ENCODE measurements around the gene PTPRN2.

PTPRN2 gene

DNA sequence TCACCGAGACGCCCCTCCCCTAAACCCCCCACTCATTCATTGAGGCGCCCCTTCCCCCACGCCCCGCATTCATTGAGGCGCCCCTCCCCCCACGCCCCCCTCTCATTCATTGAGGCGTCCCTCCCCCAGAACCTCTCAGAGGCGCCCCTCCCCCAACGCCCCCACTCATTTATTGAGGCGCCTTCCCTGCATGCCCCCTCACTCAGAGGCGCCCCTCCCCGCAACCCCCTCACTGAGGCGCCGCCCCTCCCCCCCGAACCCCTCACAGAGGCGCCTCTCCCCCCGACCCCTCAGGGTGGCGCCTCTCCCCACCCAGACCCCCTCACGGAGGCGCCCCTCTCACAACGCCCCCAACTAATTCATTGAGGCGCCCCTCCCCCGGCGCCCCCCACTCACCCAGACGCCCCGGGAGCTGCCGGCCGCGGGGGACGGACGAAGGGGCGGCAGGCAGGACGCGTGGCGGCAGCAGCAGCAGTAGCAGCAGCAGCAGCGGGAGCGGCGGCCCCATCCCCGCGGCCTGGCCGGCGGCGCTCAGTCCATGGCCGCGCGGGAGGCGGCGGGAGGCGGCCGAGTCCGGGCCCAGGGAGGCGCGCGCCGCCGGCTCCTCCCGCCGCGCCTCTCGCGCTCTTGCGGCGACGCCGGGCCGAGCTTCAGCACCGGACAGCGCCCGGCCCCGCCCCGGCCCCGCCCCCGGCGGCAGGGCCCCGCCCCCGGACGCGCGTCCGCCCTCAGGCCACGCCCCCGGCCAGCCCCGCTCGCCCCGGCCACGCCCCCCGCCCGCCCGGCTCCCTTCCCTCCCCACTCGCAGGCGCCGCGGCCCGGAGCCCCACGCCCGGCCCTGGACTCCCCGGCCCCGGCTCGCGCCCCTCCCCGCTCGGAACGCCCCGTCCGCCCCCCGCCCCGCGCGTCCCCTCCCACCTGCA is at the start of gene PTPRN2:
TSS of gene PTPRN2 (minus strand) at position 662 of the 923 bp plus-strand sequence.
- TF ChIP-seq GATA2 (IDR thresholded peaks at IDR 0.05; ENCODE audit: low read depth, low read length) (no peak), GATA3 (IDR thresholded peaks at IDR 0.05; ENCODE audit: low read depth, low read length) (no peak)

DNA sequence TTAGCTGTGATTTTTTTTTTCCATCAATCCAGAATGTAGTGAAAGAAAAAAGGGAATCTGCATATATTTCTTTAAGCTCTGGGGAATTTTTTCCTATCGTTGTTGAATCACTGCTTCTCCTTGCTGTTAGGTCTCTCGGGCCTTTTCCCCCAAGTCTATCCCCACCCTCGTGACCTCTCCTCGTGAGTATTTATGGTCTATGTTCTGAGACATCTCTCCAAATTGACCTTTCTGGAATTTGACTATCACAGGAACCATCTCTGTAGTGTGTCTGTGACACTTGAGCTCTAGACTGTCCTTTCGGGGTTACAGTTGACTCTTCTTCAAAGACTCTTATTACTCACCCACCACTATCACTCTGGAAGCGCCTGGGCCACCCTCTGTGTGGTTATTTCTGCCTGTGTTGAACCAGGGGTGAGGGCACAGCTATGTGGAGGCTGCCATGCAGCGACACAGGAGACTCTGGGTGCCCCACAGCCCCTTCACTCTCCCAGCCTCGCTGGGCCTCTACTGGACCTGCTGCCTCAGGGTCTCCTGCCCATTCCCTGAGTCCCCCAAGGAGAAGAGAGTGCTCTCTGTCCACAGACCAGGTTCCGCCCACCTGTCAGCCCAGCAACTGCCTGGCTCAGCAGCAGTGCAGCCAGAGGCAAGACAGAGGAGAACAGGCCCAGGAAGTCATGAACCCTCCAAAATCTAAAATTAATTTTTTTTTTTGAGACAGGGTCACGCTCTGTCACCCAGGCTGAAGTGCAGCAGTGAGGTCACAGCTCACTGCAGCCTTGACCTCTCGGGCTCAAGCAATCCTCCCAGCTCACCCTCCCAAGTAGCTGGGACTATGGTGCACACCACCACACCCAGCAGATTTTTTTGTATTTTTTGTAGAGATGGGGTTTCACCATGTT is 45.7 kb upstream of the PTPRN2 start:
- TF ChIP-seq GATA3 (IDR thresholded peaks at IDR 0.05; ENCODE audit: low read depth, low read length) (no peak), GATA2 (IDR thresholded peaks at IDR 0.05; ENCODE audit: low read depth, low read length) (no peak)

DNA sequence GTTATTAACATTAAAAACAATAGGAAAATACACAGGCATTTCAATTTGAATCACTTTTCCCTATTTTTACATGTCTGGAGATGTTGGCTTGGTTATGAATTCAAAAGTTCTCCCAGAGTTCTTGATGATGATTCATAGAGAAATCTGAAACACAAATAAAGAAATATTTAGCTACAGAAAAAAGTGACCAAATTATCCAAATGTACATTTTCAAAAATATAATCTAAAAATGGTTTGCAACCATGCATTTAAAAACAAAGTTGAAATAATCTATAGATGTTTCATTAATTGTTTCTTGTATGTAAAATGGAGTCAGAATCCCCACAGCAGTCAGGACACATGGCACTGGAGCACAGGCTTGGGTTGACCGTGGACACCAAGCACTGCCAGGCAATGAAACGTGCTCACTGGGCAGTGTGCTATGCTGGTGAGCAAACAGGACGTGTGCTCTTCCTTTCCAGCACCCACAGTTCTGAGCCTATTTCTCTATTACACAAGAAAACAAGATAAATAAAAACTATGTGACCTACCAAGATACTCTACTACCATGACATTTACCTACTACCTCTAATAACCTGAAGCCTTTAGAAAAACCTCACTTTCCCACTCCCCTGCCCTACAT is 44.1 kb upstream of the PTPRN2 start:
- no peak for TF ChIP-seq GATA2 (IDR thresholded peaks at IDR 0.05; ENCODE audit: low read depth, low read length)
- TF ChIP-seq GATA3 (IDR thresholded peaks at IDR 0.05; ENCODE audit: low read depth, low read length): no peak

DNA sequence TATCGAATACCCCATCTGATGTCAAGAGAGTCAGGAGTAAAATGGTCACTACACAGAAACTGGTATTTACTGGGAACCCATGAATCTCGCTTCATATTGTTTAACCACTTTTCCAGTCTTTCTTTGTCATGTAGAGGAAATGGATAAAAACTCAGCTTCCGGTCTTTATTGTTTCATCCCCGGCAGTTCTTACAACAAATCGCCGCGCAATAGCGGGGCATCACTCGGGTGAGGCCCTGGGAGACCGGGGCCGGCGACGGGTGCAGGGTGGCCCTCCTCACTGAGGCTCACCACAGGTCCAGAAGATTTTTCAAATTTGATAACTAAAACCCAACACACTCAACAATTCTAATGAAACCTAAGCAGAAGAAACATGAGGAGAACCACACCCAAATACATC is 35.6 kb upstream of the PTPRN2 start:
- TF ChIP-seq GATA3 (IDR thresholded peaks at IDR 0.05; ENCODE audit: low read depth, low read length) (no peak), GATA2 (IDR thresholded peaks at IDR 0.05; ENCODE audit: low read depth, low read length) (no peak)

DNA sequence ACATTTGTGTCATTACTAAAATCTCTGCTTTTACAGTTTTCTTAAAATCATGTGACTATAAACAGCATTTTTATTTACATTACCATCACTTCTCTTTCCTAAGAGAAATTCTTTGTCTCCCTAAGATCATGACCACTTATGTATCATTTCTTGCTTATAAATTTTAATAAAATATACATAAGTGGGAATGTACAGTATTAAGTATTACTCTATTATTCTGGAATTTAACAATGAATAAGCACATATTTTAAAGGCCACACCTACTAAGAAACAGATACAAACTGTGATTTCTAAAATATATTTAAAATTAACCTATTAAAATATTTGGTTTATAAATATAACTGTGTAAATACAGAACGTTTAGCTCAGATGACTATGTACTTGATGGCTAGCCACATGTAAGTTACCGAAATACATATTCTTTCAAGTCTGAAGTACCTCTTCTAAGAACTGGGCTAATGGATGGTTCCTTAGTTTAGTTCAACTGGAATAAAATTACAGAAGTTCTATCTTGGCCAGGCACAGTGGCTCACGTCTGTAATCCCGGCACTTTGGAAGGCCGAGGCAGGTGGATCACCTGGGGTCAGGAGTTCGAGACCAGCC is 33.3 kb upstream of the PTPRN2 start:
- no peak for TF ChIP-seq GATA2 (IDR thresholded peaks at IDR 0.05; ENCODE audit: low read depth, low read length)

DNA sequence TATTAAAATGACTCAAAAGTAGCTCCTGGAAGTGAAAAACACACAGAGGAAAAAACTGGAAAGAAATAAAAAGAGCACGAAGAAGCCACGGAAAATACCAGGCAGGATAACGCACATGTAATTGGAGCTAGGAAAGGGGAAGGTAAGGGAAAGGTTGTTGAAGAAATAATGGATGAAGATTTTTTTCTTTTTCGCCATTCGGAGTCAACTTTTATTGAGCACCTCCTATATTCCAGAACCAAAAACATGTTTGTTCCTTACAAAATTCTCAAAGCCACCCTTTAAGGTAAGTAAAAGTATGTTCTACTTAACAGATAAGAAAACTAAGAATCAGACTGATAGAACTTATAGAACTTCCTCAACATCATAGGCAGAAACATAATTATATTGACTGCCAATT is 32.8 kb upstream of the PTPRN2 start:
- TF ChIP-seq GATA2 (IDR thresholded peaks at IDR 0.05; ENCODE audit: low read depth, low read length): no peak
- TF ChIP-seq GATA3 (IDR thresholded peaks at IDR 0.05; ENCODE audit: low read depth, low read length): no peak

DNA sequence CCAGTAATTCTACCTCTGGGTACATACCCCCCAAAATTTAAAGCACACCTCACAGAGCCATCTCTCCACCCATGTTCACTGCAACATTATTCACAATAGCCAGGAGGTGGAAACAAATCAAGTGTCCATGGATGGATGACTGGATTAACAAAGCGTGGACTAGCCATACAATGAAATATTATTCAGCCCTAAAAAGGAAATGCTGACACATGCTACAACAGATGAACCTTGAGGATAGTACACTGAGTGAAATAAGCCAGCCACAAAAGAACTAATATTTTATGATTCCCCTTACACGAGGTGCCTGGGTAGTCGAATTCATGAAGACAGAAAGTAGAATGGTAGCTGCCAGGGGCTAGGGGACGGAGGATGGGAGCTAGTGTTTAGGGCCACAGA is 31.1 kb upstream of the PTPRN2 start:
- TF ChIP-seq GATA2 (IDR thresholded peaks at IDR 0.05; ENCODE audit: low read depth, low read length) (no peak), GATA3 (IDR thresholded peaks at IDR 0.05; ENCODE audit: low read depth, low read length) (no peak)

DNA sequence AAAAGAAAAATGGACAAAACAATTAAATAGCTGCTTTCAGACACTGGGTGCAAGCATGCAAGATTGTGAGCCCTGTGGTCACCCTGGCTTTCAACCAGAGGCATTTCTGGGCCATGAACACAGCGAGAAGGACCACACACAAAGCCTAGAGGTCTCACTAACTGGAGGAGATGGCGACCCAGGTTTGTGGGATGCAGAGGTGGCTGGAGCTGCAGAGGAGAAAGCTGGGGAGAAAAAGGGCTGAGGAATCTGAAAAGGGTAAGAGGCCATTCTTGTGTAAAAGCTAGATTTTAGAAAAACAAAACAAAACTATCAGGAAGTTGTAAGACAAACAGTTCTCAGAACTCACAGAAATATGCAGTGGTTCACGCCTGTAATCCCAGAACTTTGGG is 30.1 kb upstream of the PTPRN2 start:
- TF ChIP-seq GATA3 (IDR thresholded peaks at IDR 0.05; ENCODE audit: low read depth, low read length) (no peak), GATA2 (IDR thresholded peaks at IDR 0.05; ENCODE audit: low read depth, low read length) (no peak)

DNA sequence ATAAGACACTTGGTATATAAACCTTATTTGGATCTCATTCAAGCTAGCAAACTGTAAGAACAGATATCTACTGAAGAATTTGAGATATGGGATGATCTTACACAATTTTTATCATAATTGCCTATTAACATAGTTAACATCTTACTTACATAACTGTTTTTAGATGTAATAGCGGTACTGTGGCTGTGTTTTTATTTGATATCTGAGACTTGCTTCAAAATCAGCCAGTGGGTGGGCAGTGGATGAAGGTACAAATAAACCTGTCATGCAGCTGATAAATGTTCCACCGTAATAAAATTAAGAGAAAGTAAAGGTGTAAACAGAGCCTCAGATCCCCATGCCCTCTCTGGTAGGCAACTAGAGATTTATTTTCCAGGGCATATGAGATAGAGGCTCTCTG is 28.4 kb upstream of the PTPRN2 start:
- TF ChIP-seq GATA2 (IDR thresholded peaks at IDR 0.05; ENCODE audit: low read depth, low read length) (no peak), GATA3 (IDR thresholded peaks at IDR 0.05; ENCODE audit: low read depth, low read length) (no peak)

DNA sequence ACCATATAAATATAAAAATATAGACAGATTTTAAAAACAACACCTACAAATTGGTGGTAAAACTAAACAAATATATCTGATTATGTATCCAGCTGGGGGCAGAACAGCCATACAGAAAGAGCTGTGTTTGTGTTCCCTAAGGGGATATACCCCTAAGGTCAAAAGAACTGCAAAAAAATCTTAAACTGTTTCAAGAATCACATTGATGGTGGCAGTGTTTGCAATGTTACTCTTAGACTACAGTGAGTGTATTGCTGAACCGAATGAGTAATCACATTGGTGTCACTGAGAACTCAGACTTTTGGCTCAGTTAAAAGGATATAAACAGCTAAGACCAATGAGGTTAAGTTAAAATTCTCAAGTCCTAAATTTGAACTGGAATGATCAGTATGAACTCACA is 27.1 kb upstream of the PTPRN2 start:
- no peak for TF ChIP-seq GATA2 (IDR thresholded peaks at IDR 0.05; ENCODE audit: low read depth, low read length)
- TF ChIP-seq GATA3 (IDR thresholded peaks at IDR 0.05; ENCODE audit: low read depth, low read length): no peak

DNA sequence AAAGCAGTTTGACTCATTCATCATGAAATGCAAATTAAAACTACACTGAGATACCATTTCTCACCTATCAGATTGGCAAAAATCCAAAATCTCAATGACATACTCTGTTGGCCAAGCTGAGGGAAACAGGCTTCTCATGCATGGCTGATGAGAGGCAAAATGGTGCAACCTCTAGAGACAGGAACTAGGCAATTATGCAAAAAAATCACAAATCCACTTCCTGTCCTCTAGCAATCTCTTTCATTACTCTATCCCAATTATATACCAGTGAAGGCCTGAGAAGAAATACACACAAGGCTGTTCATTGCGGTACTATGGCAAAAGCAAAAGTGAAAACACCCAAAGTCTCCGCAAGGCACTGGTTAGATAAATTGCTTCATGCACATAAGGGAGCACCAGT is 25.9 kb upstream of the PTPRN2 start:
- TF ChIP-seq GATA3 (IDR thresholded peaks at IDR 0.05; ENCODE audit: low read depth, low read length): peak; percentile 19; the same call in 1 of the 2 replicates
- TF ChIP-seq GATA2 (IDR thresholded peaks at IDR 0.05; ENCODE audit: low read depth, low read length): peak; percentile 74

DNA sequence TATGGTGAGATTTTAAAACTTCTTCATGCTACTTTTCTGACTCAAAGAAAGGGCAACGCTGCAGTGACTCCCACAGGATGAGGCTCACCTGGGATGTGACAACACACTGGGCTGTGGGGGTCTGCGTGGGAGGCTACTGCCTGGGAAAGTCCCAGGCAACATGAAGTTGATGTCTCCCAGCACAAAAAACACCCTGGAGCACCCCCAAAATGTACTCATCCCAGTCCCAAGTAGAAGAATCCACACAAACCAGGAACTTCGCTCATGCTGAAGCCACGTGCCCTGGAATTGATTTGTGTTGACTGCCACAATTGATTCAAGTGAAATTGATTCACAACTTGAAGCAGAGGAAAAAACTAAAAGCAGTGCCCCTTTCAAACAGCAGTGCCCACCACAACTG is 24.9 kb upstream of the PTPRN2 start:
- no peak for TF ChIP-seq GATA2 (IDR thresholded peaks at IDR 0.05; ENCODE audit: low read depth, low read length)
- TF ChIP-seq GATA3 (IDR thresholded peaks at IDR 0.05; ENCODE audit: low read depth, low read length): no peak

DNA sequence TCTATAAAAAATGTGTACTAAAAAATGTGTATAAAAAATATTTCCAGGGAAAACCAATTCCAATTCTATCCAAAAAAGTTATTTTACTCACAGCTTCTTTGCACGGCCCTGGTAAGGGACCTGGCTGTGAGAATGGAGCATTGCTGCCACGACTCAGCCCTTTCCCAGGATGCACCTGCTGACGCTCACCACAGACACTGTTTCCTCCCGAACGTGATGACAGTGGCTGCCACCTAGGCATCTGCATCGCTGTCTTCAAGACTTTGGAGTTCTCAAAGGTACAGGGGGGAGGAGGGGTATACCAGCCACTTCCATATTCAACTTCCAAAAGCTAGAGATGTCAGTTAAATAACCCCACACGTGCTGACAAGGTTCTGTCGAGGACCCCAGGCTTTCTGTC is 23.9 kb upstream of the PTPRN2 start:
- TF ChIP-seq GATA3 (IDR thresholded peaks at IDR 0.05; ENCODE audit: low read depth, low read length) (no peak), GATA2 (IDR thresholded peaks at IDR 0.05; ENCODE audit: low read depth, low read length) (no peak)

Measured in SH-SY5Y (cell line).